Ishikawa (cell line): ENCODE measurements around the gene SOCS1.

Experiments used
- CEBPB ChIP-seq: IDR thresholded peaks from 2 replicates; pipeline ENCODE4 v1.6.1; 2012
- CREB1 ChIP-seq: IDR thresholded peaks from 2 replicates; pipeline ENCODE4 v1.6.1; 2012; ENCODE audit warnings: low read depth
- EGR1 ChIP-seq: IDR thresholded peaks from 2 replicates; pipeline ENCODE4 v1.6.1; 2012
- EP300 ChIP-seq: IDR thresholded peaks from 2 replicates; pipeline ENCODE4 v1.6.1; 2012; ENCODE audit warnings: borderline replicate concordance
- FOXM1 ChIP-seq: IDR thresholded peaks from 2 replicates; pipeline ENCODE4 v1.6.1; 2012; ENCODE audit warnings: low read depth, borderline replicate concordance
- NFIC ChIP-seq: IDR thresholded peaks from 2 replicates; pipeline ENCODE4 v1.6.1; 2012
- RAD21 ChIP-seq: IDR thresholded peaks from 2 replicates; pipeline ENCODE4 v1.6.1; 2012; ENCODE audit warnings: low read depth
- TAF1 ChIP-seq: IDR thresholded peaks from 2 replicates; pipeline ENCODE4 v1.6.1; 2012; ENCODE audit warnings: low read depth, mild to moderate bottlenecking
- TCF12 ChIP-seq: IDR thresholded peaks from 2 replicates; pipeline ENCODE4 v1.6.1; 2012; ENCODE audit warnings: low read depth
- TEAD4 ChIP-seq: IDR thresholded peaks from 2 replicates; pipeline ENCODE4 v1.6.1; 2012
- YY1 ChIP-seq: IDR thresholded peaks from 2 replicates; pipeline ENCODE4 v1.6.1; 2012; ENCODE audit warnings: low read depth
- ZBTB7A ChIP-seq: IDR thresholded peaks from 2 replicates; pipeline ENCODE4 v1.6.1; 2012; ENCODE audit warnings: low read depth
- TF ChIP-seq, protein P1 (sequence below): IDR thresholded peaks from 2 replicates; pipeline ENCODE4 v1.6.1; 2012; ENCODE audit warnings: low read depth, mild to moderate bottlenecking
- TF ChIP-seq, protein P2 (sequence below): IDR thresholded peaks from 2 replicates; pipeline ENCODE4 v1.6.1; 2012
- TF ChIP-seq, protein P3 (sequence below): IDR thresholded peaks from 2 replicates; pipeline ENCODE4 v1.6.1; 2012

SOCS1 gene

DNA sequence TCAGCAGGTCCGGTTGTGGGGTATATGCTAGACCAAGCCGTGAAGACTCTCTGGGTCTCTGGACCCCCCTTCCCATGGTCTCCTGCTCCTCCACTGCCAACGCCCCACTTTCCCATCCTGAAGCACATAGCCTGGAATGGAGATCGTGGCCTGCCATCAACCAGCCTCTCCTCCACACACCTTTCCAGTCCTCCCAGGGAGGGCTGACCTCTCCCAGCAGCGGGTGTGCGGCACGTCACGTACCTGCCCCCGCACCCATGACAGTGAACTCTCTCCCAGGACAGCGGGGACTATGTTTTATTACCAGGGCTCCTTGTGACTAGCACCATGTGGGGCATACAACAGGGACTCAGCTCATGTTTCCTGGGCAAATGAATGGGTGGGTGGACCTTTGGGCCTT, 15.6 kb upstream of the SOCS1 start:
- no peak for TF ChIP-seq TAF1
- TF ChIP-seq FOXM1 = no peak
- TF ChIP-seq YY1 = no peak
- TF ChIP-seq CREB1 = no peak
- TF ChIP-seq RAD21 = no peak
- TF ChIP-seq ZBTB7A = no peak
- no peak for TF ChIP-seq EGR1
- TF ChIP-seq, protein P1, sequence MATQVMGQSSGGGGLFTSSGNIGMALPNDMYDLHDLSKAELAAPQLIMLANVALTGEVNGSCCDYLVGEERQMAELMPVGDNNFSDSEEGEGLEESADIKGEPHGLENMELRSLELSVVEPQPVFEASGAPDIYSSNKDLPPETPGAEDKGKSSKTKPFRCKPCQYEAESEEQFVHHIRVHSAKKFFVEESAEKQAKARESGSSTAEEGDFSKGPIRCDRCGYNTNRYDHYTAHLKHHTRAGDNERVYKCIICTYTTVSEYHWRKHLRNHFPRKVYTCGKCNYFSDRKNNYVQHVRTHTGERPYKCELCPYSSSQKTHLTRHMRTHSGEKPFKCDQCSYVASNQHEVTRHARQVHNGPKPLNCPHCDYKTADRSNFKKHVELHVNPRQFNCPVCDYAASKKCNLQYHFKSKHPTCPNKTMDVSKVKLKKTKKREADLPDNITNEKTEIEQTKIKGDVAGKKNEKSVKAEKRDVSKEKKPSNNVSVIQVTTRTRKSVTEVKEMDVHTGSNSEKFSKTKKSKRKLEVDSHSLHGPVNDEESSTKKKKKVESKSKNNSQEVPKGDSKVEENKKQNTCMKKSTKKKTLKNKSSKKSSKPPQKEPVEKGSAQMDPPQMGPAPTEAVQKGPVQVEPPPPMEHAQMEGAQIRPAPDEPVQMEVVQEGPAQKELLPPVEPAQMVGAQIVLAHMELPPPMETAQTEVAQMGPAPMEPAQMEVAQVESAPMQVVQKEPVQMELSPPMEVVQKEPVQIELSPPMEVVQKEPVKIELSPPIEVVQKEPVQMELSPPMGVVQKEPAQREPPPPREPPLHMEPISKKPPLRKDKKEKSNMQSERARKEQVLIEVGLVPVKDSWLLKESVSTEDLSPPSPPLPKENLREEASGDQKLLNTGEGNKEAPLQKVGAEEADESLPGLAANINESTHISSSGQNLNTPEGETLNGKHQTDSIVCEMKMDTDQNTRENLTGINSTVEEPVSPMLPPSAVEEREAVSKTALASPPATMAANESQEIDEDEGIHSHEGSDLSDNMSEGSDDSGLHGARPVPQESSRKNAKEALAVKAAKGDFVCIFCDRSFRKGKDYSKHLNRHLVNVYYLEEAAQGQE = no peak
- TF ChIP-seq, protein P2, sequence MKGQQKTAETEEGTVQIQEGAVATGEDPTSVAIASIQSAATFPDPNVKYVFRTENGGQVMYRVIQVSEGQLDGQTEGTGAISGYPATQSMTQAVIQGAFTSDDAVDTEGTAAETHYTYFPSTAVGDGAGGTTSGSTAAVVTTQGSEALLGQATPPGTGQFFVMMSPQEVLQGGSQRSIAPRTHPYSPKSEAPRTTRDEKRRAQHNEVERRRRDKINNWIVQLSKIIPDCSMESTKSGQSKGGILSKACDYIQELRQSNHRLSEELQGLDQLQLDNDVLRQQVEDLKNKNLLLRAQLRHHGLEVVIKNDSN = no peak
- no peak for TF ChIP-seq TEAD4
- no peak for TF ChIP-seq TCF12
- TF ChIP-seq NFIC = no peak
- TF ChIP-seq CEBPB = no peak
- TF ChIP-seq, protein P3, sequence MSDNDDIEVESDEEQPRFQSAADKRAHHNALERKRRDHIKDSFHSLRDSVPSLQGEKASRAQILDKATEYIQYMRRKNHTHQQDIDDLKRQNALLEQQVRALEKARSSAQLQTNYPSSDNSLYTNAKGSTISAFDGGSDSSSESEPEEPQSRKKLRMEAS = no peak
- no peak for TF ChIP-seq EP300

DNA sequence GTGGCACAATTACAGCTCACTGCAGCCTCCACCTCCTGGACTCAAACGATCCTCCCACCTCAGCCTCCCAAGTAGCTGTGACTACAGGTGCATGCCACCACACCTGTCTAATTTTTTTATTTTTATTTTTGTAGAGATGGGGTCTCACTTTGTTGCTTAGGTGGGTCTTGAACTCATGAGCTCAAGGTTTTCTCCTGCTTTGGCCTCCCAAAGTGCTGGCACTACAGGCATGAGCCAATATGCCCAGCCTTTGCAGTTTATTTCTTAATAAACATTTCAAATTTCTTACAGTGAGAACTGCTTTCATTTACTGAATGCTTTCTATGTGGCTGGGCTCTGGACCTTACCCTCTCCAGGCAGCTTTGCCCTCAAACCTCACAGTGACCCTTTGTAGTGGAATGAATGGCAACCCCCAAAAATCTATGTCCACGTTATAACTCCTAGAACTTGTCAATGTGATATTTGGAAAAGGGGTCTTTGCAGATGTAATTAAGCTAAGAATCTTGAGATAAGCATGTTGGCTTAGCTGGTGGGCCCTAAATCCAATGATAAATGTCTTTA, 14.7 kb upstream of the SOCS1 start:
- TF ChIP-seq, protein P2 = no peak
- TF ChIP-seq TEAD4 (no peak), CEBPB (no peak), TAF1 (no peak), EP300 (no peak), TCF12 (no peak), RAD21 (no peak), YY1 (no peak), CREB1 (no peak), NFIC (no peak), ZBTB7A (no peak), FOXM1 (no peak), EGR1 (no peak)
- TF ChIP-seq, protein P3 = no peak
- TF ChIP-seq, protein P1 = no peak

DNA sequence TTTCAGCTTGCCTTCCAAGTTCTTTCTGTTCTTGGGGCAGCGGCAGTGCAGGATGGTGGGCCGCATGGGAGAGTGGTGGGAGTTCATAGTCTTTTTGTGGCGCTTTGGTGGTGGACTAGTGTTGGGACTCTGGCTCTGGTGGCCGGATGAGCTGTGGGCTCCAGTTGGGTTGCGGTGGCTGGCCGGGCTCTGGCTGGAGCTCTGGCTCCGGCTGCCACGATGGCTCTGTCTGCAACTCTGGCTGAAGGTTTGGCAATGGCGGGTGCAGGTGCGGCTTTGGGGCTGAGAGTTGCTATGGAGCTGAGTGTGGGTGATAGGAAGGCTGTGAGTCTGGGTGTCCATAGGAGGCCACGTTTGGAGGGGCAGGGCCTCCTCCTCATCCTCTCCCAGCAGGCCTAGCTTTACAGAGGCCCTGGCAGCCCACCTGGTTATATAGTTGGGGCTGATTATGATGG, 12.9 kb upstream of the SOCS1 start, which contains the start of gene TNP2:
Gene TNP2, minus strand, starts transcription at position 405 of the 455 bp plus-strand sequence. Its CDS starts 63 bp downstream, at position 342.
- TF ChIP-seq RAD21 (no peak), EP300 (no peak), TEAD4 (no peak), EGR1 (no peak), TCF12 (no peak), CREB1 (no peak), TAF1 (no peak), ZBTB7A (no peak), FOXM1 (no peak), CEBPB (no peak), YY1 (no peak), NFIC (no peak)
- TF ChIP-seq, protein P3 = no peak
- TF ChIP-seq, protein P1 = no peak
- TF ChIP-seq, protein P2 = no peak

DNA sequence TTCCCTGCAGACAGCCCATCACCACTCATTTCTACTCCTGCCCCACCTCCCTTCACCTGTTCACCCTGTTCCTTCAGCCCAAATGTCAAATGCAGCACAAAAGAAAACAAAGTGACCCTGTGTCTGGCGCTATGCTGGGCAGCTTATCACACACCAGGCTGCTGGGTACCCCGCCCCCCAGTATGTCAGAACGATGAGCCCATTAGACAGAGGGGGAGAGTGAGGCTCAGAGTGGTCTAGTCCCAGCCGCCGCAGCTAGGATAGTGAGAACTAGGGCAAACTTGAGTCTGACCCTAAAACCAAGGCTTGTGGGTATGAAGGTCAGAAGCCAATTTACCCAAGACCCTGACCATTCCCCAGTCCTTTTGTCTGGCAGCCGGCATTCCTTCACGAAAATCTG, 9.1 kb upstream of the SOCS1 start:
- TF ChIP-seq TCF12 (no peak), EGR1 (no peak), FOXM1 (no peak), TEAD4 (no peak), RAD21 (no peak), TAF1 (no peak), YY1 (no peak), CREB1 (no peak), ZBTB7A (no peak), NFIC (no peak), EP300 (no peak), CEBPB (no peak)
- TF ChIP-seq, protein P3 = no peak
- TF ChIP-seq, protein P2 = no peak
- TF ChIP-seq, protein P1 = no peak
